MM.1S (cell line): ENCODE results near the gene PPP1CC.

Source experiments
- DNase-seq: peaks from one replicate; pipeline ENCODE4 v3.0.0-alpha.2; 2015
- H2AFZ ChIP-seq: fragments of 300-600 bp; sonication (generic); 2 replicates; pipeline ENCODE4 v1.6.0; 2016; ENCODE audit warnings: antibody characterized with exemption, low read length
- H3F3A ChIP-seq: fragments of 300-600 bp; sonication (generic); 2 replicates; pipeline ENCODE4 v1.6.1; 2016; ENCODE audit warnings: mild to moderate bottlenecking, antibody characterized with exemption, low read length, moderate library complexity, mixed read lengths; ENCODE audit not compliant: insufficient read depth
- H3K27ac ChIP-seq: fragments of 300-600 bp; sonication (generic); 2 replicates; pipeline ENCODE4 v1.5.1; 2016; ENCODE audit warnings: mild to moderate bottlenecking, low read length
- H3K27me3 ChIP-seq: fragments of 300-600 bp; sonication (generic); replicated peaks from 2 replicates; pipeline ENCODE4 v1.6.0; 2016; ENCODE audit warnings: low read length; ENCODE audit not compliant: insufficient read depth
- H3K36me3 ChIP-seq: fragments of 300-600 bp; sonication (generic); replicated peaks from 2 replicates; pipeline ENCODE4 v1.6.1; 2016; ENCODE audit warnings: mild to moderate bottlenecking, low read length, mixed read lengths; ENCODE audit not compliant: insufficient read depth
- H3K4me1 ChIP-seq: fragments of 300-600 bp; sonication (generic); 2 replicates; pipeline ENCODE4 v1.6.1; 2016; ENCODE audit warnings: low read length, mixed read lengths
- H3K4me2 ChIP-seq: fragments of 300-600 bp; sonication (generic); 2 replicates; pipeline ENCODE4 v1.6.0; 2016; ENCODE audit warnings: low read depth, low read length
- H3K4me3 ChIP-seq: fragments of 300-600 bp; sonication (generic); 2 replicates; pipeline ENCODE4 v1.5.1; 2016; ENCODE audit warnings: low read length, mixed read lengths
- H3K79me2 ChIP-seq: fragments of 300-600 bp; sonication (generic); 2 replicates; pipeline ENCODE4 v1.6.1; 2016; ENCODE audit warnings: mixed run types, low read length, mixed read lengths
- H3K9ac ChIP-seq: fragments of 300-600 bp; sonication (generic); 2 replicates; pipeline ENCODE4 v1.6.1; 2016; ENCODE audit warnings: low read length, mixed read lengths
- H3K9me2 ChIP-seq: fragments of 300-600 bp; sonication (generic); replicated peaks from 2 replicates; pipeline ENCODE4 v1.6.1; 2016; ENCODE audit warnings: mild to moderate bottlenecking, low read length, mixed read lengths; ENCODE audit not compliant: insufficient read depth
- H3K9me3 ChIP-seq: fragments of 300-600 bp; sonication (generic); replicated peaks from 2 replicates; pipeline ENCODE4 v1.6.1; 2016; ENCODE audit warnings: mild to moderate bottlenecking, low read length, mixed read lengths; ENCODE audit not compliant: insufficient read depth
- H4K20me1 ChIP-seq: fragments of 300-600 bp; sonication (generic); 2 replicates; pipeline ENCODE4 v1.6.1; 2016; ENCODE audit warnings: mild to moderate bottlenecking, low read length, moderate library complexity, mixed read lengths; ENCODE audit not compliant: insufficient read depth
- CTCF ChIP-seq: fragments of 300-600 bp; sonication (generic); IDR thresholded peaks from 2 replicates; pipeline ENCODE4 v1.5.1; 2016; ENCODE audit warnings: antibody characterized with exemption, low read length, mixed read lengths
- EZH2 ChIP-seq: fragments of 300-600 bp; sonication (generic); optimal IDR thresholded peaks from 2 replicates; pipeline ENCODE3; 2017; ENCODE audit warnings: low read depth, mild to moderate bottlenecking, antibody characterized with exemption, low read length, mixed read lengths
- EZH2phosphoT487 ChIP-seq: fragments of 300-600 bp; sonication (generic); IDR thresholded peaks from 2 replicates; pipeline ENCODE4 v1.6.1; 2018; ENCODE audit warnings: antibody characterized with exemption, low read length

The PPP1CC gene

GRCh38 chr12:110733900-110734299, 8.8 kb downstream of the PPP1CC start:
- H2AFZ ChIP-seq = no peak overlapping the region
- H3K36me3 ChIP-seq = no peaks in the 10 kb centered on the region
- H3F3A ChIP-seq = 0 out of 2 replicates have a peak, but pooled peaks cover 2% of the 10 kb centered on the region
- TF ChIP-seq EZH2phosphoT487 (no peak), EZH2 (no peak), CTCF (no peak)
- H3K4me2 ChIP-seq = no peak overlapping the region
- H4K20me1 ChIP-seq = peaks cover 24% of the 10 kb centered on the region
- H3K9me3 ChIP-seq = no peaks in the 10 kb centered on the region
- H3K27me3 ChIP-seq = no peaks in the 10 kb centered on the region
- no peaks in the 10 kb centered on the region for H3K9me2 ChIP-seq
- no peaks in the 10 kb centered on the region for H3K4me1 ChIP-seq
- H3K9ac ChIP-seq = no peak overlapping the region
- H3K79me2 ChIP-seq = peaks cover 97% of the 10 kb centered on the region
- no peak overlapping the region for H3K27ac ChIP-seq
- H3K4me3 ChIP-seq = no peak overlapping the region
- no peak for DNase-seq

GRCh38 chr12:110733089-110733715, 9.5 kb downstream of the PPP1CC start:
- no peak overlapping the region for H3K27ac ChIP-seq
- no peak for DNase-seq
- H3K36me3 ChIP-seq = no peaks in the 10 kb centered on the region
- H4K20me1 ChIP-seq = peaks cover 18% of the 10 kb centered on the region
- H3K9ac ChIP-seq = no peak overlapping the region
- H3K79me2 ChIP-seq = peaks cover 95% of the 10 kb centered on the region
- H3K4me3 ChIP-seq = no peak overlapping the region
- no peaks in the 10 kb centered on the region for H3K27me3 ChIP-seq
- H3K9me3 ChIP-seq = no peaks in the 10 kb centered on the region
- H3K4me2 ChIP-seq = no peak overlapping the region
- no peak overlapping the region for H2AFZ ChIP-seq
- H3K4me1 ChIP-seq = peaks cover 5% of the 10 kb centered on the region; the same call in 1 of the 2 replicates
- TF ChIP-seq EZH2phosphoT487 (no peak), CTCF (no peak), EZH2 (no peak)
- H3F3A ChIP-seq = 0 out of 2 replicates have a peak, but pooled peaks cover 9% of the 10 kb centered on the region
- H3K9me2 ChIP-seq = no peaks in the 10 kb centered on the region

- H4K20me1 ChIP-seq = peaks cover 13% of the 10 kb centered on the region; the same call in 1 of the 2 replicates
- H3F3A ChIP-seq = 0 out of 2 replicates have a peak, but pooled peaks cover 9% of the 10 kb centered on the region
- no peaks in the 10 kb centered on the region for H3K36me3 ChIP-seq
- H2AFZ ChIP-seq = no peak overlapping the region
- H3K9me3 ChIP-seq = no peaks in the 10 kb centered on the region
- TF ChIP-seq CTCF (no peak), EZH2 (no peak), EZH2phosphoT487 (no peak)
- H3K4me2 ChIP-seq = no peak overlapping the region
- H3K27ac ChIP-seq = no peak overlapping the region
- no peak overlapping the region for H3K9ac ChIP-seq
- no peaks in the 10 kb centered on the region for H3K9me2 ChIP-seq
- H3K79me2 ChIP-seq = peaks cover 89% of the 10 kb centered on the region
- H3K4me3 ChIP-seq = no peak overlapping the region
- DNase-seq = no peak
- no peaks in the 10 kb centered on the region for H3K27me3 ChIP-seq
- H3K4me1 ChIP-seq = peaks cover 5% of the 10 kb centered on the region; the same call in 1 of the 2 replicates
Observed at GRCh38 chr12:110732572-110732971, 10.1 kb downstream of the PPP1CC start.
